Gastrocnemius medialis (tissue), 4 donors: ENCODE measurements around the gene L1CAM.

Experiments
- POLR2A ChIP-seq, 2 donors: fragments of 450-650 bp; IDR thresholded peaks; one replicate each; pipeline ENCODE4 v1.6.1; 2017; ENCODE audit warnings: antibody characterized with exemption in 2 of 2, mild to moderate bottlenecking in 2 of 2, moderate library complexity in 2 of 2
- TF ChIP-seq, protein P1 (sequence below), 5 experiments: fragments of 450-650 bp in 3 of 5; fragments of 200-600 bp in 2 of 5; sonication (generic) in 2 of 5; IDR thresholded peaks in 4 of 5; conservative IDR thresholded peaks in 1 of 5; 1 replicate in 4 of 5; 2 replicates in 1 of 5; pipeline ENCODE4 v1.5.1; 2016 to 2019; ENCODE audit warnings: antibody characterized with exemption in 5 of 5, mild to moderate bottlenecking in 3 of 5, moderate library complexity in 3 of 5

DNA sequence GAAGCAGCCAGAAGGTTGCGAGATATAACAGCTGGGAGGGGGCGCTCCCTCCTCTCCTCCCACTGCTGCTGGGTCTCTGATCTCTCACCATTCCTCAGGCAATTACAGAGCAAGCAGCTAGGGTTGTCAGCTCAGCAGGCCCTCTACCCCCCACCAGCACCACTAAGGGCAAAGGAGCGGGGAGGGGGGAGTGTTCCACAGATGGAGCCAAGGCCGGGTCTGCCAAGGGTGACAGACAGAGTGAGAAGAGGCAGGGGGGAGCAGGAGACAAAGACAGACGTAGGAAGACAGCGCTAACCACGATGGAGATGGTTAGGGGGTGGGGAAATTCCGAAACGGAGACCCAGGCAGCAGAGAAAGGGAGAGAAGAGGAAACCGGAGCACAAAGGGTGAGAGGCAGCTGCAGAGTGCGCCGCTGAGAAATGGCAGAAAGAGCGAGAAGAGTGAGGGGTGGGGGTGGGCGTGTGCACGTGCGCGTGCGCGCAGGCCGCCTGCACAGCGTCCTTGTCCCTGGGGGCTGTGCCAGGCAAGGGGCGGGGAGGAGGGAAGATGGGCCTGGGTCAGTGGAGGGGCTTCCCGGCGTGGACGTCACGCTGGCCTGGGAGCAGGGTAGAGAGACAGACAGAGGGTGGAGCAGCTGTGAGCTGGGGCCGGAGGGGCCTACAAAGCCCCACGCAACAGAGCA, 6.9 kb downstream of the L1CAM start:
- TF ChIP-seq, protein P1, sequence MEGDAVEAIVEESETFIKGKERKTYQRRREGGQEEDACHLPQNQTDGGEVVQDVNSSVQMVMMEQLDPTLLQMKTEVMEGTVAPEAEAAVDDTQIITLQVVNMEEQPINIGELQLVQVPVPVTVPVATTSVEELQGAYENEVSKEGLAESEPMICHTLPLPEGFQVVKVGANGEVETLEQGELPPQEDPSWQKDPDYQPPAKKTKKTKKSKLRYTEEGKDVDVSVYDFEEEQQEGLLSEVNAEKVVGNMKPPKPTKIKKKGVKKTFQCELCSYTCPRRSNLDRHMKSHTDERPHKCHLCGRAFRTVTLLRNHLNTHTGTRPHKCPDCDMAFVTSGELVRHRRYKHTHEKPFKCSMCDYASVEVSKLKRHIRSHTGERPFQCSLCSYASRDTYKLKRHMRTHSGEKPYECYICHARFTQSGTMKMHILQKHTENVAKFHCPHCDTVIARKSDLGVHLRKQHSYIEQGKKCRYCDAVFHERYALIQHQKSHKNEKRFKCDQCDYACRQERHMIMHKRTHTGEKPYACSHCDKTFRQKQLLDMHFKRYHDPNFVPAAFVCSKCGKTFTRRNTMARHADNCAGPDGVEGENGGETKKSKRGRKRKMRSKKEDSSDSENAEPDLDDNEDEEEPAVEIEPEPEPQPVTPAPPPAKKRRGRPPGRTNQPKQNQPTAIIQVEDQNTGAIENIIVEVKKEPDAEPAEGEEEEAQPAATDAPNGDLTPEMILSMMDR (IDR thresholded peaks at IDR 0.05 in 4 of 5, conservative IDR thresholded peaks at IDR 0.05 in 1 of 5) = no peak
- no peak for TF ChIP-seq POLR2A (IDR thresholded peaks at IDR 0.05)
